Loucy (cell line): Measurements from ENCODE around the gene IRF7.

Experiments used
- H2AFZ ChIP-seq: fragments of 200-600 bp; sonication (generic); 2 replicates; pipeline ENCODE4 v1.6.0; 2016; ENCODE audit warnings: antibody characterized with exemption, mild to moderate bottlenecking, low read length, moderate library complexity
- H3F3A ChIP-seq: fragments of 200-600 bp; 2 replicates; pipeline ENCODE4 v1.6.0; 2016; ENCODE audit warnings: antibody characterized with exemption, low read depth, mild to moderate bottlenecking
- H3K27me3 ChIP-seq: fragments of 200-600 bp; sonication (generic); 2 replicates; pipeline ENCODE4 v1.6.1; 2014; ENCODE audit warnings: low read length, mild to moderate bottlenecking; ENCODE audit not compliant: insufficient read depth, poor library complexity, severe bottlenecking
- H3K36me3 ChIP-seq: fragments of 200-600 bp; sonication (generic); 2 replicates; pipeline ENCODE4 v1.6.1; 2016; ENCODE audit warnings: low read length; ENCODE audit not compliant: insufficient read depth
- H3K4me1 ChIP-seq: fragments of 200-600 bp; sonication (generic); 2 replicates; pipeline ENCODE4 v1.5.1; 2014; ENCODE audit warnings: low read length, mild to moderate bottlenecking; ENCODE audit not compliant: insufficient read depth, poor library complexity, severe bottlenecking
- H3K4me2 ChIP-seq: fragments of 200-600 bp; sonication (generic); 2 replicates; pipeline ENCODE4 v1.6.0; 2014; ENCODE audit warnings: antibody characterized with exemption, low read length, low read depth, mild to moderate bottlenecking; ENCODE audit not compliant: poor library complexity, severe bottlenecking
- H3K4me3 ChIP-seq: fragments of 200-600 bp; sonication (generic); 2 replicates; pipeline ENCODE4 v1.5.1; 2014; ENCODE audit warnings: low read length, mild to moderate bottlenecking, mixed read lengths; ENCODE audit not compliant: poor library complexity, severe bottlenecking
- H3K79me2 ChIP-seq: fragments of 200-600 bp; sonication (generic); 2 replicates; pipeline ENCODE4 v1.6.1; 2014; ENCODE audit warnings: low read length; ENCODE audit not compliant: insufficient read depth
- H3K9ac ChIP-seq: fragments of 200-600 bp; sonication (generic); 2 replicates; pipeline ENCODE4 v1.6.0; 2014; ENCODE audit warnings: mild to moderate bottlenecking, low read depth, low read length, moderate library complexity; ENCODE audit not compliant: poor library complexity, severe bottlenecking
- H3K9me2 ChIP-seq: fragments of 200-600 bp; sonication (generic); replicated peaks from 2 replicates; pipeline ENCODE4 v1.6.1; 2016; ENCODE audit warnings: low read depth, low read length, mixed read lengths
- H3K9me3 ChIP-seq: fragments of 200-600 bp; sonication (generic); 2 replicates; pipeline ENCODE4 v1.6.1; 2014; ENCODE audit warnings: mild to moderate bottlenecking, antibody characterized with exemption, low read length, low read depth; ENCODE audit not compliant: insufficient read depth
- H4K20me1 ChIP-seq: fragments of 200-600 bp; sonication (generic); 2 replicates; pipeline ENCODE4 v1.6.0; 2014; ENCODE audit warnings: antibody characterized with exemption, low read length, mild to moderate bottlenecking; ENCODE audit not compliant: insufficient read depth, poor library complexity, severe bottlenecking
- CTCF ChIP-seq: fragments of 200-600 bp; sonication (generic); conservative IDR thresholded peaks from 2 replicates; pipeline ENCODE4 v1.5.1; 2014; ENCODE audit warnings: mild to moderate bottlenecking, antibody characterized with exemption, low read length
- EZH2phosphoT487 ChIP-seq: fragments of 200-600 bp; IDR thresholded peaks from 2 replicates; pipeline ENCODE4 v1.6.1; 2018; ENCODE audit warnings: antibody characterized with exemption, mild to moderate bottlenecking, moderate library complexity, borderline replicate concordance

Gene IRF7

DNA sequence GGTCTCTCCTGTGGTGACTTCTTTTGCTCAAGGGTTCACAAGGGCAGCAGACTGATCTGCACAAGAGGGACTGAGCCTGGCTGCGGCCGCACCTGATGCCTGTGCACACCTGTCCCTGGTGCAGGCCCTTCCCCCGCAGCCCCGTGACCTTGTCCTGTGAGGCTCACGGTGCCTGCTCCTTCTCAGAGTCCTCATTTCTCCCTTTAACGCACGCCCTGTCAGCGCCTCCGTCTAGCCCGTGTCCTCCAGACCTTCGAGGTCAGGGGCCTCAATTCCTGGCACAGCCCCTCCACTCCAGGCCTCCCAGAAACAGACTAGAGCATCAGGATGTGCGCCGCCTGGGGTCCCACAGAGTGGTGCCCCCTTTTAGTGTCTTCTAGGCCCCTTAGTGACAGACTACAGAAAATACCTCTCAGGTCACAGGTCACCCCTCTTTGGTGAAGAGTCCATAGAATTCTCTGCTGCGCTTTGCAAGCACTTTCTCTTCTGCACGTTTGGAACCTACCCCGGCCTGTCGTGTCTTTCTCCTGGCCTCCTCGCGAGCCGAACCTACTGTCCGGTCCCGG, 20.3 kb upstream of the IRF7 start:
- H3K4me1 ChIP-seq, result no peaks in the 10 kb centered on the region
- no peak overlapping the region for H2AFZ ChIP-seq
- no peaks in the 10 kb centered on the region for H3K9me2 ChIP-seq
- no peaks in the 10 kb centered on the region for H3F3A ChIP-seq
- H3K27me3 ChIP-seq, result no peaks in the 10 kb centered on the region
- no peaks in the 10 kb centered on the region for H3K79me2 ChIP-seq
- H3K4me2 ChIP-seq, result no peak overlapping the region
- no peaks in the 10 kb centered on the region for H3K9me3 ChIP-seq
- no peak overlapping the region for H3K9ac ChIP-seq
- H3K36me3 ChIP-seq, result no peaks in the 10 kb centered on the region
- H3K4me3 ChIP-seq, result no peak overlapping the region
- H4K20me1 ChIP-seq, result no peaks in the 10 kb centered on the region
- TF ChIP-seq CTCF (no peak), EZH2phosphoT487 (no peak)

GRCh38 chr11:630871-631270, 15.1 kb upstream of the IRF7 start:
- no peak overlapping the region for H2AFZ ChIP-seq
- no peaks in the 10 kb centered on the region for H3K27me3 ChIP-seq
- no peaks in the 10 kb centered on the region for H4K20me1 ChIP-seq
- no peaks in the 10 kb centered on the region for H3F3A ChIP-seq
- H3K36me3 ChIP-seq, result no peaks in the 10 kb centered on the region
- no peaks in the 10 kb centered on the region for H3K9me3 ChIP-seq
- no peaks in the 10 kb centered on the region for H3K79me2 ChIP-seq
- no peak overlapping the region for H3K9ac ChIP-seq
- H3K4me3 ChIP-seq, result no peak overlapping the region
- no peak overlapping the region for H3K4me2 ChIP-seq
- no peaks in the 10 kb centered on the region for H3K9me2 ChIP-seq
- H3K4me1 ChIP-seq, result peaks cover 17% of the 10 kb centered on the region
- TF ChIP-seq EZH2phosphoT487, result no peak
- TF ChIP-seq CTCF, result no peak

GRCh38 chr11:629237-629583, 13.5 kb upstream of the IRF7 start:
- Histone ChIP-seq H3K9me3 (no peaks in the 10 kb centered on the region), H3K4me1 (peaks cover 17% of the 10 kb centered on the region), H3F3A (no peaks in the 10 kb centered on the region), H4K20me1 (no peaks in the 10 kb centered on the region), H3K9ac (no peak overlapping the region), H2AFZ (no peak overlapping the region), H3K4me3 (no peak overlapping the region), H3K9me2 (no peaks in the 10 kb centered on the region), H3K4me2 (peak overlapping the region; percentile 8), H3K79me2 (no peaks in the 10 kb centered on the region), H3K36me3 (no peaks in the 10 kb centered on the region), H3K27me3 (no peaks in the 10 kb centered on the region)
- TF ChIP-seq CTCF, result no peak
- no peak for TF ChIP-seq EZH2phosphoT487
